HG03571 (cell line): Measurements from ENCODE around the gene WNK4.
"Not testable (repeated sequence)": the region's sequence is repeated elsewhere in the genome, so short reads cannot be mapped to it uniquely, and the experiment has no call there.

Experiments used
- ATAC-seq: cut with Tn5 transposase; IDR thresholded peaks from one replicate; pipeline ENCODE4 v1.9.1; 2021; ENCODE audit not compliant: unreplicated experiment

The WNK4 gene

GRCh38 chr17:42769964-42770363 lies 10.4 kb upstream of the WNK4 start:
- ATAC-seq = not testable (repeated sequence)

GRCh38 chr17:42772945-42773289 lies 7.5 kb upstream of the WNK4 start:
- ATAC-seq = no peak

- ATAC-seq = no peak
These were observed 6.9 kb upstream of the WNK4 start, which contains the start of gene VPS25 for GRCh38 chr17:42773290-42774035. Gene VPS25, plus strand, starts transcription at chr17:42773449. Its CDS starts 27 bp downstream, at chr17:42773476.

- no peak for ATAC-seq
These were observed 6.2 kb upstream of the WNK4 start for GRCh38 chr17:42774066-42774745.

- no peak for ATAC-seq
These were observed 4.8 kb upstream of the WNK4 start for GRCh38 chr17:42775534-42776098.

- ATAC-seq = no peak
These were observed 1.8 kb upstream of the WNK4 start for GRCh38 chr17:42778570-42778969.

- ATAC-seq = no peak
These were observed 990 bp upstream of the WNK4 start for GRCh38 chr17:42779304-42779935.

- no peak for ATAC-seq
These were observed 635 bp downstream of the WNK4 start for GRCh38 chr17:42780851-42781638.

- no peak for ATAC-seq
These were observed 1.3 kb downstream of the WNK4 start for GRCh38 chr17:42781639-42782165.

DNA sequence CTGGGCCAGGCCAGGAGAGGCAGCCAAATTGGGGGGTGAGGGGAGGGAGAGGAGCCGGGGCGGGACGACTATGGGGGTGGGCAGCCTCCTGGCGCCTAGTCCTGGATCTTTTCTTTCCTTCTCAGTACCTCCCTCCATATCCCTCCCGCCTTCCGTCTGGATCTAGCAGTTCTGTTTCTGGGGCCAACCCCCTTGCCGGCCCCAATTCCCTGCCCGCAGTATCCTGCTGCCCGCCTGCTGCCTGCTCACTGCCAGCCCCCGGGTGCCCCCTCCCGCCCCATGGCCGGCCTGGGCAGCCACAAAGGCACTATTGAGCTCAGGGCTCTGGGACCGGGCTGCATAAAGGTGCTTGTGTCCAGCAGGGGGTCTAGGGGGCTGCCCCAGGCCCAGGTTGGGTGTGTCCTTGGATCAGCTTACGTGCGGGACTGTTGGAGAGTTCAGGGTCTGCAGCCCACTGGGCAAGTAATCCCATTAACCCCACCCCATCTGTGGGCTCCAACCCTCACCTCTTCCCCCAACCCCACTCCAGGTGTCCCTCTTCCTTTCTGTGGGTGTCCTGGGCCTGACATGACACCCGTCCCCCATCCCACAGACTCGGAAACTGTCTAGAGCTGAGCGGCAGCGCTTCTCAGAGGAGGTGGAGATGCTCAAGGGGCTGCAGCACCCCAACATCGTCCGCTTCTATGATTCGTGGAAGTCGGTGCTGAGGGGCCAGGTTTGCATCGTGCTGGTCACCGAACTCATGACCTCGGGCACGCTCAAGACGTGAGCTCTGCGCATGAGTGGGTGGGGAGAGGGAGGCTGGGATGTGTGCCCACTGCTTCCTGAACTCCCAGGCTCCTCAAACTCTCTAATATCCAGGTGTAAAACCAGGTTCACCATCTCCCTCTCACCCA lies 2.0 kb downstream of the WNK4 start:
- ATAC-seq = no peak

- ATAC-seq = no peak
These were observed 2.8 kb downstream of the WNK4 start for GRCh38 chr17:42783062-42783790.

DNA sequence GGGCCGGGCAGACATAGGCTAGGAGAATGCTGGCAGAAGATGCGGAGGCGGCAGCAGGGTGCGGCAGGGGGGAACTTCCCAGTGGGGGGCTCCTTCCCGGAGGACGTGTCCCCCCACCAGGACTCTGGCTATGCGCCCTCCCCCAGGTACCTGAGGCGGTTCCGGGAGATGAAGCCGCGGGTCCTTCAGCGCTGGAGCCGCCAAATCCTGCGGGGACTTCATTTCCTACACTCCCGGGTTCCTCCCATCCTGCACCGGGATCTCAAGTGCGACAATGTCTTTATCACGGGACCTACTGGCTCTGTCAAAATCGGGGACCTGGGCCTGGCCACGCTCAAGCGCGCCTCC lies 3.4 kb downstream of the WNK4 start:
- ATAC-seq = no peak

DNA sequence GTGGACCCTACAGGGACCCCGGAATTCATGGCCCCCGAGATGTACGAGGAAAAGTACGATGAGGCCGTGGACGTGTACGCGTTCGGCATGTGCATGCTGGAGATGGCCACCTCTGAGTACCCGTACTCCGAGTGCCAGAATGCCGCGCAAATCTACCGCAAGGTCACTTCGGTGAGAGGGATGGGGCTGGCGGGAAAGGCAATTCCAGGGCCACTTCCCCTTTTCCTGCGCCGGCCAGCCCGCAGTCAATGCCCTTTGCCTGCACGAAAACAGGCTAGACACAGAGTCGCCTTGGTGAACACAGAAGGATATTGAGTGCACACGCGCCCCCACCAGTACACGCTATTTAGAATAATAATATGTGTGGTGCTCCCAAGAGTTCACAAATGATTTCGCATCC lies 4.0 kb downstream of the WNK4 start:
- no peak for ATAC-seq

DNA sequence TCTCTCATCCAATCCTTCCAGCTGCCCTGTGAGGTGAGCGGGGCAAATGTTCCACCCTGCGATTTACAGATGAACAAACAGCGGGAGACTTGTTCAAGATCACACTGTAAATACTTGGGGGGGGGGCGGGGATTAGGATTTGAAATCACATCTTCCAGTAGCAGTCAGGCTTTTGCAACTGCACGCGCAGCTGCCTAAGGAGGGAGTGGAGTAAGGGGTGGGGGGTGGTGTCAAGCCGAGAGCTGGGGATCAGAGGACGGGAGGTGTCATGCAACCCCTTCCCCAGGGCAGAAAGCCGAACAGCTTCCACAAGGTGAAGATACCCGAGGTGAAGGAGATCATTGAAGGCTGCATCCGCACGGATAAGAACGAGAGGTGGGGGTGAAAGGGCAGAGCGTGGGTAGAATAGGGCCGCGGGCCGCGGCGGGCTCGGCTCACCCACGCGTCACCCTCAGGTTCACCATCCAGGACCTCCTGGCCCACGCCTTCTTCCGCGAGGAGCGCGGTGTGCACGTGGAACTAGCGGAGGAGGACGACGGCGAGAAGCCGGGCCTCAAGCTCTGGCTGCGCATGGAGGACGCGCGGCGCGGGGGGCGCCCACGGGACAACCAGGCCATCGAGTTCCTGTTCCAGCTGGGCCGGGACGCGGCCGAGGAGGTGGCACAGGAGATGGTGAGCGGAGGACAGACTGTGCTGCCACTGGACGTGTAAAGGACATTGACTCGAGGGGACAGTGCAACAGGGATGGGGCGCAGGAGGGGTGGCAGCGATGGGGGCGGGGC lies 4.6 kb downstream of the WNK4 start:
- no peak for ATAC-seq

GRCh38 chr17:42787266-42787665 lies 6.9 kb downstream of the WNK4 start:
- ATAC-seq = no peak

DNA sequence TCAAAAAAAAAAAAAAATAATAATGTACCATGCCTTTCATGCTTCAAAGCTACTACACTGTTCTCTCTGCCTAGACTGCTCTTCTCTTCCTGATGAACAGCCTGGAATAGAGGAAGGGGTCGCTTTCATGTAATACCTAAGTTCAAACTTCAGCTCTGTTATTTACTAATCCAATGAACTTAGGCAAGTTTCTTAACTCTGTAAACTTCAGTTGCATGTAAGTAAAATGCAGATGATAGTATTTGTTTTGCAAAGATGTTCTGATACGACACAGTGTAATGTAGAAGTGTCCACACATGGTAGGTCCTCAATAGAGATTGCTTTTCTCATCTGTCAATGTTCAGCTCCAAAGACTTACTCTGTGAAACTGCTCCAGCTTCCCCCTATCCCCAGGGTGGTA lies 11.5 kb downstream of the WNK4 start:
- no peak for ATAC-seq

- no peak for ATAC-seq
These were observed 12.1 kb downstream of the WNK4 start for GRCh38 chr17:42792545-42792944.

GRCh38 chr17:42795061-42795460 lies 14.7 kb downstream of the WNK4 start:
- ATAC-seq = no peak
